LNCAP (cell line): ENCODE results near the gene MEX3B.
A peak's percentile ranks its signal among the peaks of the same experiment; 100 is the strongest.

Experiments used
- TF ChIP-seq, protein P1 (sequence below): fragments of 450-650 bp; IDR thresholded peaks from 2 replicates; pipeline ENCODE4 v1.5.1; 2017; ENCODE audit warnings: mild to moderate bottlenecking

The MEX3B gene

DNA sequence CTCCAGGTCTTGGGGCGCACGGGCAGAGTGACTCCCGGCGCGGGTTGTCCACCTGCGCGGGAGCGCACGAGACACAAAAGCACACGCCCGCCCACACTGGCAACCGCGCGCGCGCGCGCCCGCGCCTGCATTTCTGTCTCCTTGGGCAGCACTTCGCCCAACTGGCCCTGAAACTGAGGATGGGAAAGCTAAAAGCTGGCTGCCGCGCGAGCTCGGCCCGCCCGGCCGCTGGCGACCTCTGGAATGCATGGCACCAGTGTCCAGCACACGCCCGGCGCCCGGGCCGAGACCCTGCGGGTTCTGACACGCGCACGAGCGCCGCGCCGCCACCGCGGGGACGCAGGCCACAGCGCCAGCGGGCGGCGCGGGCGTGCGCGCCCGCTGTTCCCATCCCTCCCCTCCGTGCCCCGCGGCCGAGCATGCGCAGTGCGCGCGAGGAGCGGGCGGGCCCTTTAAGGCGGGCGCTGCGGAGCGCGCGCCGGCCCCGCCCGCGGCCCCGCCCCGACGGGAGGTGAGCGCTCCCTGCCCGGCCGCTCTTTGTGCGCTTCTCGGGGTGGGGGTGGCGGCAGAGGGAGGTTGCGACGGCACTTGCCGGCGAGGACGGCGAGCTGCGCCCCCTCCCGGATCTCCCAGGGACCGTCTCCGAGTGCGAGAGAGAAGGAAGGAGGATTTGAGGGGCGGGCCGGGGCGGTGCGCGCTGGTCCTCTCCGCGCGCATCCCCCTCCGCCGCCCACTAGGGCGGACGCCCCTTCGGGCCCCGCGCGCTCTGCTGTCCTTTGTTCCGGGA lies 1.0 kb upstream of the MEX3B start:
- TF ChIP-seq, protein P1, sequence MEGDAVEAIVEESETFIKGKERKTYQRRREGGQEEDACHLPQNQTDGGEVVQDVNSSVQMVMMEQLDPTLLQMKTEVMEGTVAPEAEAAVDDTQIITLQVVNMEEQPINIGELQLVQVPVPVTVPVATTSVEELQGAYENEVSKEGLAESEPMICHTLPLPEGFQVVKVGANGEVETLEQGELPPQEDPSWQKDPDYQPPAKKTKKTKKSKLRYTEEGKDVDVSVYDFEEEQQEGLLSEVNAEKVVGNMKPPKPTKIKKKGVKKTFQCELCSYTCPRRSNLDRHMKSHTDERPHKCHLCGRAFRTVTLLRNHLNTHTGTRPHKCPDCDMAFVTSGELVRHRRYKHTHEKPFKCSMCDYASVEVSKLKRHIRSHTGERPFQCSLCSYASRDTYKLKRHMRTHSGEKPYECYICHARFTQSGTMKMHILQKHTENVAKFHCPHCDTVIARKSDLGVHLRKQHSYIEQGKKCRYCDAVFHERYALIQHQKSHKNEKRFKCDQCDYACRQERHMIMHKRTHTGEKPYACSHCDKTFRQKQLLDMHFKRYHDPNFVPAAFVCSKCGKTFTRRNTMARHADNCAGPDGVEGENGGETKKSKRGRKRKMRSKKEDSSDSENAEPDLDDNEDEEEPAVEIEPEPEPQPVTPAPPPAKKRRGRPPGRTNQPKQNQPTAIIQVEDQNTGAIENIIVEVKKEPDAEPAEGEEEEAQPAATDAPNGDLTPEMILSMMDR: peak; percentile 69

DNA sequence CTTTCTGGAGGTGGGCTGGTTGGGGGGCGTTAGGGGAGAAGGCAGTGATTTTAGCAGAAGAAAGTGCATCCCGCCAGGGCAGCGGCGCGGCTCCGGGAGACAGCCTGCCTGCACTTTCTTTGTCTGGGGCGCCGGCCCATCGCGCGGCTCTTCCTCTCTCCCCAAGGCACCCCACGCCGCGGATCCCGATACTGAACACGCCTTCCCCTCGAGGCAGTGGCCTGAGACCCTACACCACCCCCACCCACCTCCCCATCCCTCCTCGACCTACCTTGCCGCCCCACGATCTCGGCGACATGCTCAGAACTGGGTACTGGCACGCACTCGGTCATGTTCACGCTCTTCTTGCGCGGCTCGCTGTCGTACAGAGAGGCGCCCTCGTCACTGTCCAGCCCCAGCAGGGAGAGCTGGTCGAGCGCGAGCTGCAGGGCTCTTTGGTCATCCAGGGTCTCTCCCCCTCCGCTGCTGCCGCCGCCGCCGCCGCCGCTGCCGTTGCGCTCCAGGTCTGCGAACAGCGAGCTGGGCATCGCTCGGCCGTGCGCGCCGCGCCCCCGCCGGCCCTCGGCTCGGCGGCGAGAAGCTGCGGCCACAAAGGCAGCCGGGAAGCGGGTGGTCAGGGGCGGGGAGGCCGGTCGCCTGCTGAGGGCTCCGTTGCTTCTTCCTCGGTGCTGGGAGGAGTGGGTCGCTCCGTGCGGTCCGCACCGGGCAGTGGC lies 483 bp downstream of the MEX3B start:
- TF ChIP-seq, protein P1: no peak

DNA sequence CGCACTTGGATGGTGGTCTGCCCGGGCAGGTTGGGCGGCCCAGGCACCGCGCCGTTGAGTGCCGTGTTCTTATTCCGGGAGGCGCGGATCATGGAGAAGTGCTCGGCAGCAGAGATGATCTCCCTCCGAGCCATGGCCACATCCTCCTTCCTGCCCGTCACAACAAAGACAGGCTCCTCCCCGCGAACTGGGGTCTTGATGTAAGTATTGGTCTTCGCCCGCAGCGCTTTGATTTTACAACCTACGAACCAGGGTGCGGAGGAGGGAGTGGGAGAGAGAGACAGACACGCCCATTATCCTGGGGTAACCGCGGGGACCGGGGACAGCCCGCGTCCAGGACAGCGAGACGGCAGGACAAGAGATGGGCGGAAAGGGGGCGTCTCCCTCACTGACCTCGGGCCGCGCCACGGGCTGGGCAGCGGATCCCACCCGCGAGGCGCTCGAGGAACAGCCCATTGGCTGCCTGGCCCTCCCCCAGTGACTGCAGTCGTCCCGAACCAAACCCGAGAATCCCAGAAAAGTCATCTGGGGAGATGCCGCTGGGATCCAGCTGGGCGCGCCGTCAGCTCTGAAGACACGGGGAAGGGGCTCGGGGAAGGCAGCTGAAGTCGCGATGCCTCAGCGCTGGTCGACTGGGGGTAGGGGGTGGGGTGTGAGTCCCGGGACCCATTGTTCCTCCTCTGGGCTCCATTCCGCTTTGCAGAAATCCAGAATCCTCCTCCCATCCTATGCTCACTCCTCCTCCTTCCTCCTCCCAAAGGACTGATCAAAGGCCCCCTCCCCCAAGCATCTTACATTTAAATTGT lies 1.2 kb downstream of the MEX3B start:
- TF ChIP-seq, protein P1: no peak

DNA sequence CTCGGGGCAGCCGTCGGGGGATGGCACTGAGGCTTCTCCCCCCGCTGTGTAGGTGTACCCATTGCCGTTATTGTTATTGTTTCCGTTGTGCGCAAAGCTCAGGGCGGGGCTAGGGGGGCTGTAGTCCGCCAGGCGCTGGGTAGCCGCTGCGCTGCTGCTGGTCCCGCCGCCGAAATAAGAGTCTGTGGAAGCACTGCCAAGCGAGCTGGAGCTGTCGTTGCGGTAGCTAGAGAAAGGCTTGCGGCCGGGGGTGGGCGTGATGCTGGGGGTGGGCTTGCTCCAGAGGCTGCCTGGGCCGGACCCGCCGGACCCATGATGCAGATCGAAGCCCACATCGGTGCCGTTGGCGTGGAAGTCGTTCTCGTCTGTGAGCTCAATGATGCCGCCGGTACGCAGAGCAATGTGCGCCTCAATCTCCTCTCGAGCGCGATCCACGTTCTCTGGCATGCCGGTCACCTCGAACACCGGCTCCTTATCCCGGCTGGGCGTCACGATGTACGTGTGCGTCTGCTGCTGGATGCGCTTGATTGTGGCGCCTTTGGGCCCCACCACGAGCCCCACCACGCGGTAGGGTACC lies 1.9 kb downstream of the MEX3B start:
- TF ChIP-seq, protein P1: no peak

DNA sequence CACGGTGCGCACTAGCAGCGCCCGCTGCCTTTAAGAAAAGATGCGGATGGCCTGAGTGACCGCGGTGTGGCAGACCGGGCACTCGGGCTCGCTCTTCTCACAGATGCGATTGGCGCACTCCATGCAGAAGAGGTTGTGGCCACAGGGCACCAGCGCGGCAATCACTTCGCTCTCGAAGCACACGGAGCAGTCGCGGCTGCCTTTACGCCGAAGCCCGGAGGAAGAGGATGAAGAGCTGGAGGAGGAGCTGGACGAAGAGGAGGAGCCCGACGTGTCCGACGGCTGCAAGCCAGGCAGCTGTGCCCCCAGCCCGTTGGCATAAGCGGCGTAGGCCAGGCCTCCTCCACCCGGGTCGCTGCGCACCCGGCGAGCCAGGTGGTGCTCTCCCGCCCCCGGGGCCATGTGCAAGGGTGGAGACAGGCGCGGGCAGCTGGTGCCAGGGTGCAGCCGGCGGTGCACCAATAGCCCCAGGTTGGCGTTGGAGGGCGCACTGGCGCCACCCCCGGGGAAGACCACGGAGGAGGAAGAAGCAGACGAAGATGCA lies 2.6 kb downstream of the MEX3B start:
- TF ChIP-seq, protein P1: no peak

DNA sequence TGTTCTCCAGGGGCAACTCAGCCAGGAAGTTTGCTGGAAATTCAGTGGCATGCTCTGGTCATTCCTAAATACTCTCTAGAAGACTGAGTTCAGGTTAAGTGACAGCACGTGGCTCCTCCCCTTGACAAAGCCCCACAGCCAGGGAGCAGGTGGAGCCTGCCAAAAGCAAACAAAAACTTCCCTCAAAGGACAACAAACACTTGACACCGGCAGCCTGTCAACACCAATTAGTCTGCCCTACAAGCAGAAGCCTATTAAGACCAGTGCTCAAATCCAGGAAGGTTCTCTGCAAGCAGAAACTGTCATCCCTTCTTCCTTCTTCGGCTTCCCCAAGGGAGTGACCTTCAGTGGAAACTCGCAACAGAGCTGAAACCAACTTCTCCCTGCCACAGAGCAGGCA lies 5.0 kb downstream of the MEX3B start:
- TF ChIP-seq, protein P1: no peak

DNA sequence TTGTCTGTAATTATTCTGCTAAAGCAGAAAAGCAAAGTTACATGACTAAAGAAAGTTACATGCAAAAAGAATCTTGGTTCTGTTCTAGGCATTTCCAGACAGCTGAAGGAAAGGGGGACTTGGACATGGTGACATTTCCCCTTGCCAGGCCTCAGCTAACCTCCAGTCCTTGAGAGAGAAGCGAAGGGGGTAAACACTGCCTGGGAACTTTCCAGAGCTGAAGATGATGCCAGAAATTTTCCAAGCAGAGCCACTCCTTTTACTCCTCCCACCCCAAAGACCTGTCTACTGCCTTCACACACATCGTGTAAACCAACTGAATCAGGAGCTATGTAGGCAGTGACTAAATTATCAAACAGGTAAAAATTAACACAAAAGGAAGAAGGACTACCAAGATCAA lies 5.4 kb downstream of the MEX3B start:
- TF ChIP-seq, protein P1: no peak
